Type B pancreatic cell (in vitro differentiated cells): ENCODE data around the gene FHOD1. TPM values are rescaled to one million over a fixed set of nuclear protein-coding genes. Genes with fewer than 3 reads are reported as not detected.

Experiments
- DNase-seq: peaks from one replicate; pipeline ENCODE4 v3.0.0; 2021; ENCODE audit warnings: mixed read lengths; ENCODE audit not compliant: unreplicated experiment; ENCODE audit errors: extremely low spot score
- H3K27ac Mint-ChIP-seq: 2 replicates; pipeline ENCODE4 v1.8.0; 2021; ENCODE audit warnings: mild to moderate bottlenecking, mixed read lengths
- H3K27me3 Mint-ChIP-seq: 2 replicates; pipeline ENCODE4 v1.8.0; 2021; ENCODE audit warnings: mixed read lengths
- H3K36me3 Mint-ChIP-seq: 2 replicates; pipeline ENCODE4 v1.8.0; 2021; ENCODE audit warnings: mixed read lengths
- H3K4me1 Mint-ChIP-seq: one replicate; pipeline ENCODE4 v1.8.0; 2021; ENCODE audit warnings: mixed read lengths; ENCODE audit not compliant: unreplicated experiment
- H3K4me3 Mint-ChIP-seq: 2 replicates; pipeline ENCODE4 v1.8.0; 2021; ENCODE audit warnings: mild to moderate bottlenecking, mixed read lengths
- H3K9me3 Mint-ChIP-seq: 2 replicates; pipeline ENCODE4 v1.8.0; 2021; ENCODE audit warnings: mixed read lengths
- total RNA-seq: library from RNA; stranded (reverse); gene quantifications from 2 replicates; pipeline ENCODE4 v1.2.1, GENCODE V29; 2021; ENCODE audit warnings: low replicate concordance
- TF ChIP-seq, protein P1 (sequence below): fragments of 200-600 bp; sonication (generic); conservative IDR thresholded peaks from 2 replicates; pipeline ENCODE4 v1.5.0; 2021; ENCODE audit warnings: antibody characterized with exemption, mild to moderate bottlenecking

Gene FHOD1
- total RNA-seq, 1 donor from 2014 or later: 34.7 TPM

DNA sequence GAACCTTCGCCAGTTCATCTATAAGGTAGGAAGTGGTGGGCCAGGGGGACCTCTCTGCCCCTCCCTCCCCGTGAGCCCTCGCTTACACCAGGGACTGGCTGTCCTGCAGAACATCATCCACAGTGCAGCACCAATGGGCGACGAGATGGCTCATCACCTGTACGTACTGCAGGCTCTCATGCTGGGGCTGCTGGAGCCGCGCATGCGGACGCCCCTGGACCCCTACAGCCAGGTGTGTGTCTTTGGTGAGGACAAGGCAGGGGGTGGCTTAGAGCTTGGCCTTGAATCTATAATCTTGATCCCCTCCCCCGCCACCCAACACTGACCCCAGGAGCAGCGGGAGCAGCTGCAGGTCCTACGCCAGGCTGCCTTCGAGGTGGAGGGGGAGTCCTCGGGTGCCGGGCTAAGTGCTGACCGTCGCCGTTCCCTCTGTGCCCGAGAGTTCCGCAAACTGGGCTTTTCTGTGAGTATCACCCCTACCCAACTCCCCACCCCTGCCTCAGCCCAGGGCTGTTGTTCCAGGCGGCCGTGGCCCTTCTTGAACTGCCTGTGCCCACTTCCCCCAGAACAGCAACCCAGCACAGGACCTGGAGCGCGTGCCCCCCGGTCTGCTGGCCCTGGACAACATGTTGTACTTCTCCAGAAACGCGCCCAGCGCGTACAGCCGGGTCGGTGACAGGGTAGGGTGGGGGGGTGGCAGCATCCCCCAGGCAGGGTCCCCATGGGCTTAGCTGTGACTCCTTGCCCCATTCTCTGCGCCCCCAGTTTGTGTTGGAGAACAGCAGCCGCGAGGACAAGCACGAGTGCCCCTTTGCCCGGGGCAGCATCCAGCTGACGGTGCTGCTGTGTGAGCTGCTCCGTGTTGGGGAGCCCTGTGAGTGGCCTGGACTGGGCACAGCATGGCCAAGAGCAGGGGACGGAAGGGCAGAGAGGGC, 45.6 kb downstream of the FHOD1 start:
- H3K36me3 Mint-ChIP-seq: no peaks in the 10 kb centered on the region
- H3K4me3 Mint-ChIP-seq: no peak overlapping the region
- TF ChIP-seq, protein P1, sequence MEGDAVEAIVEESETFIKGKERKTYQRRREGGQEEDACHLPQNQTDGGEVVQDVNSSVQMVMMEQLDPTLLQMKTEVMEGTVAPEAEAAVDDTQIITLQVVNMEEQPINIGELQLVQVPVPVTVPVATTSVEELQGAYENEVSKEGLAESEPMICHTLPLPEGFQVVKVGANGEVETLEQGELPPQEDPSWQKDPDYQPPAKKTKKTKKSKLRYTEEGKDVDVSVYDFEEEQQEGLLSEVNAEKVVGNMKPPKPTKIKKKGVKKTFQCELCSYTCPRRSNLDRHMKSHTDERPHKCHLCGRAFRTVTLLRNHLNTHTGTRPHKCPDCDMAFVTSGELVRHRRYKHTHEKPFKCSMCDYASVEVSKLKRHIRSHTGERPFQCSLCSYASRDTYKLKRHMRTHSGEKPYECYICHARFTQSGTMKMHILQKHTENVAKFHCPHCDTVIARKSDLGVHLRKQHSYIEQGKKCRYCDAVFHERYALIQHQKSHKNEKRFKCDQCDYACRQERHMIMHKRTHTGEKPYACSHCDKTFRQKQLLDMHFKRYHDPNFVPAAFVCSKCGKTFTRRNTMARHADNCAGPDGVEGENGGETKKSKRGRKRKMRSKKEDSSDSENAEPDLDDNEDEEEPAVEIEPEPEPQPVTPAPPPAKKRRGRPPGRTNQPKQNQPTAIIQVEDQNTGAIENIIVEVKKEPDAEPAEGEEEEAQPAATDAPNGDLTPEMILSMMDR: no peak
- no peak for DNase-seq
- no peak overlapping the region for H3K27ac Mint-ChIP-seq
- H3K4me1 Mint-ChIP-seq: no peaks in the 10 kb centered on the region
- H3K27me3 Mint-ChIP-seq: no peaks in the 10 kb centered on the region
- no peaks in the 10 kb centered on the region for H3K9me3 Mint-ChIP-seq

DNA sequence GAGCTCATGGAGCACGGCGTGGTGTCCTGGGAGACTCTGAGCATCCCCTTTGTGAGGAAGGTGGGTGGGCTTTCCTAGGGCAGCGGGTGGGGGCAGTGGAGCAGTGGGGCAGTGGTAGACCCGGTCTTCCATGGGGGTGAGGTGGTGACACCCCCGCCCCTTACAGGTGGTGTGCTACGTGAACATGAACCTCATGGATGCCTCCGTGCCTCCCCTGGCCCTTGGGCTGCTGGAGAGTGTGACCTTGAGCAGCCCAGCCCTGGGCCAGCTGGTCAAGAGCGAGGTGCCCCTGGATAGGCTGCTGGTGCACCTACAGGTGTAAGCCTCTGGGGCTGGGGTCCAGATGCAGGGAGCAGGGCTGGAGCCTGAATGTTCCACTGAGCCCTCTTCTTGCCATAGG, 46.8 kb downstream of the FHOD1 start:
- Mint-ChIP-seq H3K9me3 (no peaks in the 10 kb centered on the region), H3K36me3 (peaks cover 6% of the 10 kb centered on the region), H3K4me3 (peak overlapping the region; percentile 80), H3K27me3 (no peaks in the 10 kb centered on the region), H3K4me1 (no peaks in the 10 kb centered on the region), H3K27ac (no peak overlapping the region)
- no peak for DNase-seq
- TF ChIP-seq, protein P1: no peak

DNA sequence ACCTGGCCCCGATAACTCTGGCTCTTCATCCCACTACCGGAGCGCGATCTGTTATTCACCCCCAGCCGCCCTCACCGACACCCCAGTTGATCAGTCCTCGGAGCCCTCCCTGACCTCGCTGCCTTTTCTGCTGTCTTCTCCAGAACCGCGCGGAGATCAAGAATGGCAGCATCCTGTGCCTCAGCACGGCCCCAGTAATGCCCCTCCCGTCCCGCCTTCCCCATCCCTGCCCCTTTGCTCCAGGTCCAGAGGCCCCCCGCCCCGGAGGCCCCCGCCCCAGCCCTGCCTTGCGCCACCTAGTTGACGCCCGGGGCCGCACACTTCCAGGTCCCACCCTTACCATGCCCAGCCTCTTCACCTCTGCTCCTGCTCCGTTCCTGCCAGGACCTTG, 47.5 kb downstream of the FHOD1 start:
- no peak for DNase-seq
- Mint-ChIP-seq H3K4me1 (no peaks in the 10 kb centered on the region), H3K4me3 (peak overlapping the region; percentile 83), H3K27me3 (no peaks in the 10 kb centered on the region), H3K9me3 (no peaks in the 10 kb centered on the region), H3K36me3 (peaks cover 6% of the 10 kb centered on the region), H3K27ac (no peak overlapping the region)
- TF ChIP-seq, protein P1: peak; percentile 24

DNA sequence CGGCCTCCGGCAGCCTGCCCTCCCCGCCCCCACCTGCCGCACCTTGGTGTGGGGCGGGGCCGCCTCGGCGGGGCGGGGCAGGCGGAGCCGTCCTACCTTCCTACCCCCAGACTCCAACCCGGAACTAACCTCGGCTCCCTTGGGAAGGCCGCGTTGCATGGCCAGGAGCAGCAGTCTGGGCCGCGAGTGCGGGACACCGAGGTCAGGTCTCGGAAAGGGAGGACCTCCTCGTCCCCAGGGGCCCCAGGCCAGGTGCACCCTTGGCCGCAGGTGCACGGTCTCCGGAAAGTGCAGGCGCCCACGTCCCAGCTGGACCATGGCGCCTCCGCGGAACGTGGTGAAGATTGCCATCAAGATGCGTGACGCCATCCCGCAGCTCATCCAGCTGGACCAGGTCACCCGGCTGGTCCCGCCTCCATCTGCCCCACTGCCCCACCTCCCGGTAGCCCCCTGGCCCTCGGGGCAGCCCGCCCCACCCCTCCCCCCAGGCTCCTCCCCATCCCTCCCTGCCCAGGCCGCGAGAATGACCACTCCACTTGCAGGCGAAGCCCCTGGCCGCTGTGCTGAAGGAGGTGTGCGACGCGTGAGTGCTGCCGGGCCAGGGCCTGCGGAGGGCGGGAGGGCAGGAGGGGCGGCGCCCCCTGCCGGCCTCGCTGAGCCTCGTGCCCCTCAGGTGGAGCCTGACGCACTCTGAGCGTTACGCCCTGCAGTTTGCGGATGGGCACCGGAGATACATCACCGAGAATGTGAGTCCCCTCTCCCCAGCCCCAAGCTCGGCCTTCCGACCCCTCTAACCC, 48.1 kb downstream of the FHOD1 start, which contains the start of gene ELMO3:
Gene ELMO3 (plus strand): TSS at position 121 of the 797 bp plus-strand sequence. CDS start 196 bp downstream, at position 317.
- peaks cover 6% of the 10 kb centered on the region for H3K36me3 Mint-ChIP-seq
- H3K4me1 Mint-ChIP-seq: no peaks in the 10 kb centered on the region
- no peak within 1 kb of the TSS for H3K27ac Mint-ChIP-seq
- peak within 1 kb of the TSS; percentile 83 for H3K4me3 Mint-ChIP-seq
- H3K27me3 Mint-ChIP-seq: no peaks in the 10 kb centered on the region
- TF ChIP-seq, protein P1: peak; percentile 56
- H3K9me3 Mint-ChIP-seq: no peaks in the 10 kb centered on the region
- no peak for DNase-seq

DNA sequence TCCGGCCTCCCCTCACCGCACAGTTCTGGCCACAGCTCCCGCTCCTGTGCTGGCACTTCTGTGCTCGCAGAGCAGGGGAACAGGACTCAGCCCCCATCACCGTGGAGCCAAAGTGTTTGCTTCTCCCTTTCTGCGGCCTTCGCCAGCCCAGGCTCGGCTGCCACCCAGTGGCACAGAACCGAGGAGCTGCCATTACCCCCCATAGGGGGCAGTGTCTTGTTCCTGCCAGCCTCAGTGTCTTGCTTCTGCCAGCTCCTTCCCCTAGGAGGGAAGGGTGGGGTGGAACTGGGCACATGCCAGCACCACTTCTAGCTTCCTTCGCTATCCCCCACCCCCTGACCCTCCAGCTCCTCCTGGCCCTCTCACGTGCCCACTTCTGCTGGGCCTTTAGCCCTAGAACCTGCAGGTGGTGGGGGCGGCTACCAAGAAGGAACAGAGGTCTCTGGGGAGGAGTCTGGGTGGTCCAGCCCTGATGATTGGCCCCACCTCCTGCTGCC, 49.0 kb downstream of the FHOD1 start:
- TF ChIP-seq, protein P1: peak; percentile 59
- no peaks in the 10 kb centered on the region for H3K27me3 Mint-ChIP-seq
- peaks cover 6% of the 10 kb centered on the region for H3K36me3 Mint-ChIP-seq
- H3K9me3 Mint-ChIP-seq: no peaks in the 10 kb centered on the region
- H3K27ac Mint-ChIP-seq: no peak overlapping the region
- peak overlapping the region; percentile 39 for H3K4me3 Mint-ChIP-seq
- no peak for DNase-seq
- no peaks in the 10 kb centered on the region for H3K4me1 Mint-ChIP-seq
